PC-3 (cell line): Measurements from ENCODE around the gene FAM171A1. TPM values are rescaled to one million over a fixed set of nuclear protein-coding genes. Genes with fewer than 3 reads are reported as not detected.

ENCODE experiments used
- ATAC-seq: fragments of 200-7000 bp; cut with Tn5 transposase; 2 replicates; pipeline ENCODE4 v1.9.1; 2020; ENCODE audit warnings: mild to moderate bottlenecking, moderate library complexity
- BruUV-seq: library from RNA; stranded (reverse); fragments of 400-500 nt; replicated peaks from 2 replicates; lab custom pipeline; 2021; lab: Mats Ljungman, UMichigan
- CTCF ChIA-PET: fragments of 300-600 bp; sonication (Branson Sonifier 250); formaldehyde crosslinking; loops from one replicate; lab custom pipeline; 2022; ENCODE audit warnings: antibody characterized with exemption; lab: Charles Lee
- POLR2A ChIA-PET: fragments of 300-600 bp; sonication (Branson Sonifier 250); formaldehyde crosslinking; loops from one replicate; lab custom pipeline; 2022; ENCODE audit warnings: antibody characterized with exemption; ENCODE audit not compliant: unreplicated experiment; lab: Charles Lee
- DNase-seq: peaks from one replicate; pipeline ENCODE4 v3.0.0-alpha.2; 2015
- H2AFZ ChIP-seq: fragments of 300-600 bp; sonication (generic); 2 replicates; pipeline ENCODE4 v1.6.0; 2016; ENCODE audit warnings: antibody characterized with exemption, low read length
- H3F3A ChIP-seq: fragments of 300-600 bp; sonication (generic); one replicate; pipeline ENCODE4 v1.6.0; 2017; ENCODE audit warnings: antibody characterized with exemption, low read length, control low read depth, mild to moderate bottlenecking; ENCODE audit not compliant: unreplicated experiment
- H3K27ac ChIP-seq: fragments of 300-600 bp; sonication (generic); 2 replicates; pipeline ENCODE4 v1.5.1; 2016; ENCODE audit warnings: mild to moderate bottlenecking, low read length
- H3K27me3 ChIP-seq: fragments of 300-600 bp; sonication (generic); 2 replicates; pipeline ENCODE4 v1.6.1; 2016; ENCODE audit warnings: low read length, mixed read lengths
- H3K36me3 ChIP-seq: fragments of 300-600 bp; sonication (generic); 2 replicates; pipeline ENCODE4 v1.6.1; 2016; ENCODE audit warnings: low read depth, mixed run types, low read length, mixed read lengths
- H3K4me1 ChIP-seq: fragments of 300-600 bp; sonication (generic); 2 replicates; pipeline ENCODE4 v1.5.1; 2016; ENCODE audit warnings: low read length; ENCODE audit not compliant: insufficient read depth
- H3K4me2 ChIP-seq: fragments of 300-600 bp; sonication (generic); 2 replicates; pipeline ENCODE4 v1.6.0; 2016; ENCODE audit warnings: low read length
- H3K4me3 ChIP-seq: fragments of 300-600 bp; sonication (generic); 2 replicates; pipeline ENCODE4 v1.5.1; 2016; ENCODE audit warnings: mild to moderate bottlenecking, low read length, mixed read lengths
- H3K79me2 ChIP-seq: fragments of 300-600 bp; sonication (generic); 2 replicates; pipeline ENCODE4 v1.6.1; 2017; ENCODE audit warnings: low read length, mixed read lengths
- H3K9ac ChIP-seq: fragments of 300-600 bp; sonication (generic); 2 replicates; pipeline ENCODE4 v1.6.0; 2016; ENCODE audit warnings: mild to moderate bottlenecking, low read length
- H3K9me2 ChIP-seq: fragments of 300-600 bp; sonication (generic); replicated peaks from 2 replicates; pipeline ENCODE4 v1.6.1; 2016; ENCODE audit warnings: mixed run types, low read length, mixed read lengths
- H3K9me3 ChIP-seq: fragments of 300-600 bp; sonication (generic); 2 replicates; pipeline ENCODE4 v1.6.1; 2016; ENCODE audit warnings: low read length, mixed read lengths
- H4K20me1 ChIP-seq: fragments of 300-600 bp; sonication (generic); 2 replicates; pipeline ENCODE4 v1.6.1; 2016; ENCODE audit warnings: low read length, mixed read lengths
- CTCF ChIP-seq: fragments of 300-600 bp; sonication (generic); conservative IDR thresholded peaks from 2 replicates; pipeline ENCODE4 v1.5.1; 2017; ENCODE audit warnings: antibody characterized with exemption, low read depth, mild to moderate bottlenecking, low read length
- EZH2 ChIP-seq: fragments of 300-600 bp; sonication (generic); IDR thresholded peaks from one replicate; pipeline ENCODE4 v1.6.1; 2017; ENCODE audit warnings: antibody characterized with exemption, mild to moderate bottlenecking, low read length; ENCODE audit not compliant: unreplicated experiment
- EZH2phosphoT487 ChIP-seq: fragments of 300-600 bp; sonication (generic); IDR thresholded peaks from 2 replicates; pipeline ENCODE4 v1.6.1; 2018; ENCODE audit warnings: mild to moderate bottlenecking, antibody characterized with exemption, low read length, borderline replicate concordance
- intact Hi-C: fragments of 100-400 bp; cut with micrococcal nuclease; formaldehyde crosslinking; loops from 2 replicates; pipeline ENCODE4 v1.9.0; 2023
- total RNA-seq: library from RNA; depleted of rRNA; stranded (reverse); fragments of >200 nt; gene quantifications from 2 replicates; pipeline ENCODE4 v1.2.3, GENCODE V29; 2014

FAM171A1 gene
- total RNA-seq, 1 experiment from 2014 or later = 10.4 TPM

GRCh38 chr10:15227611-15228372 is 143.3 kb downstream of the FAM171A1 start:
- H4K20me1 ChIP-seq = no peaks in the 10 kb centered on the region
- DNase-seq (no peak), ATAC-seq (no peak)
- TF ChIP-seq EZH2 (no peak), CTCF (no peak), EZH2phosphoT487 (no peak)
- ChIA-PET POLR2A (no interaction called here), CTCF (no interaction called here)
- no peaks in the 10 kb centered on the region for H3K36me3 ChIP-seq
- no peak overlapping the region for H3K27ac ChIP-seq
- no peaks in the 10 kb centered on the region for H3K27me3 ChIP-seq
- H3K4me3 ChIP-seq = no peak overlapping the region
- no peak overlapping the region for H3K9ac ChIP-seq
- BruUV-seq = no TSS peak
- no peaks in the 10 kb centered on the region for H3K9me3 ChIP-seq
- no peaks in the 10 kb centered on the region for H3K4me1 ChIP-seq
- H3K4me2 ChIP-seq = no peak overlapping the region
- no peaks in the 10 kb centered on the region for H3K79me2 ChIP-seq
- no peak overlapping the region for H2AFZ ChIP-seq
- no peaks in the 10 kb centered on the region for H3F3A ChIP-seq
- no peaks in the 10 kb centered on the region for H3K9me2 ChIP-seq
- intact Hi-C loops = no loop called here

- DNase-seq = no peak
- no peak overlapping the region for H2AFZ ChIP-seq
- H3K4me3 ChIP-seq = no peak overlapping the region
- intact Hi-C loops = no loop called here
- H3K27ac ChIP-seq = no peak overlapping the region
- H3K9me3 ChIP-seq = no peaks in the 10 kb centered on the region
- ChIA-PET POLR2A (no interaction called here), CTCF (no interaction called here)
- no peak overlapping the region for H3K4me2 ChIP-seq
- ATAC-seq = no peak
- H3K9me2 ChIP-seq = no peaks in the 10 kb centered on the region
- H3K9ac ChIP-seq = no peak overlapping the region
- H3F3A ChIP-seq = no peaks in the 10 kb centered on the region
- no peaks in the 10 kb centered on the region for H4K20me1 ChIP-seq
- TF ChIP-seq EZH2phosphoT487 (no peak), EZH2 (no peak), CTCF (no peak)
- H3K27me3 ChIP-seq = no peaks in the 10 kb centered on the region
- no peaks in the 10 kb centered on the region for H3K36me3 ChIP-seq
- no peaks in the 10 kb centered on the region for H3K4me1 ChIP-seq
- H3K79me2 ChIP-seq = no peaks in the 10 kb centered on the region
- no TSS peak for BruUV-seq
These were observed 145.6 kb downstream of the FAM171A1 start for GRCh38 chr10:15225511-15225910.

GRCh38 chr10:15224948-15225347 is 146.1 kb downstream of the FAM171A1 start:
- no TSS peak for BruUV-seq
- no peak overlapping the region for H3K9ac ChIP-seq
- no peaks in the 10 kb centered on the region for H4K20me1 ChIP-seq
- ChIA-PET CTCF (no interaction called here), POLR2A (no interaction called here)
- ATAC-seq (no peak), DNase-seq (no peak)
- intact Hi-C loops = no loop called here
- no peak overlapping the region for H2AFZ ChIP-seq
- H3K27me3 ChIP-seq = no peaks in the 10 kb centered on the region
- no peaks in the 10 kb centered on the region for H3K9me2 ChIP-seq
- no peak overlapping the region for H3K4me2 ChIP-seq
- H3K79me2 ChIP-seq = no peaks in the 10 kb centered on the region
- no peaks in the 10 kb centered on the region for H3F3A ChIP-seq
- H3K36me3 ChIP-seq = no peaks in the 10 kb centered on the region
- no peak for TF ChIP-seq EZH2phosphoT487
- TF ChIP-seq EZH2 = no peak
- no peak for TF ChIP-seq CTCF
- no peak overlapping the region for H3K27ac ChIP-seq
- H3K4me1 ChIP-seq = no peaks in the 10 kb centered on the region
- no peak overlapping the region for H3K4me3 ChIP-seq
- no peaks in the 10 kb centered on the region for H3K9me3 ChIP-seq
